OCI-LY3 (cell line): ENCODE measurements around the gene CHST11.
"Not testable (repeated sequence)": the region's sequence is repeated elsewhere in the genome, so short reads cannot be mapped to it uniquely, and the experiment has no call there.

Source experiments
- H2AFZ ChIP-seq: fragments of 200-600, 300-600 bp; shearing (Covaris generic); 2 replicates; pipeline ENCODE4 v1.6.0; 2014; ENCODE audit warnings: antibody characterized with exemption, low read depth, low read length
- H3K27ac ChIP-seq: fragments of 200-600, 300-600 bp; sonication (generic); 2 replicates; pipeline ENCODE4 v1.5.1; 2014; ENCODE audit warnings: mild to moderate bottlenecking, low read length, moderate library complexity, mixed read lengths
- H3K27me3 ChIP-seq: fragments of 200-600, 300-600 bp; sonication (generic); 2 replicates; pipeline ENCODE4 v1.6.1; 2014; ENCODE audit warnings: low read depth, low read length, mixed read lengths
- H3K36me3 ChIP-seq: fragments of 200-600, 300-600 bp; sonication (generic); replicated peaks from 2 replicates; pipeline ENCODE3; 2014; ENCODE audit warnings: low read depth, low read length, mixed read lengths
- H3K4me1 ChIP-seq: fragments of 300-600, 200-600 bp; sonication (generic); 2 replicates; pipeline ENCODE4 v1.6.1; 2014; ENCODE audit warnings: low read length, mixed read lengths
- H3K4me2 ChIP-seq: fragments of 200-600, 300-600 bp; sonication (generic); 2 replicates; pipeline ENCODE4 v1.6.1; 2014; ENCODE audit warnings: low read length, mixed read lengths
- H3K4me3 ChIP-seq: fragments of 300-600, 200-600 bp; sonication (generic); 2 replicates; pipeline ENCODE4 v1.5.1; 2014; ENCODE audit warnings: antibody characterized with exemption, mild to moderate bottlenecking, low read length, moderate library complexity
- H3K79me2 ChIP-seq: fragments of 300-600, 200-600 bp; shearing (Covaris generic); 2 replicates; pipeline ENCODE4 v1.6.1; 2014; ENCODE audit warnings: mild to moderate bottlenecking, low read length, mixed read lengths
- H3K9ac ChIP-seq: fragments of 300-600, 200-600 bp; shearing (Covaris generic); 2 replicates; pipeline ENCODE4 v1.6.0; 2014; ENCODE audit warnings: mild to moderate bottlenecking, low read length, moderate library complexity
- H3K9me3 ChIP-seq: fragments of 200-600, 300-600 bp; shearing (Covaris generic); 2 replicates; pipeline ENCODE4 v1.6.1; 2014; ENCODE audit warnings: low read length, mixed read lengths; ENCODE audit not compliant: insufficient read depth
- H4K20me1 ChIP-seq: fragments of 200-600, 300-600 bp; sonication (generic); 2 replicates; pipeline ENCODE4 v1.6.1; 2016; ENCODE audit warnings: low read length, mixed read lengths; ENCODE audit not compliant: insufficient read depth
- EZH2phosphoT487 ChIP-seq: fragments of 200-600 bp; shearing (Covaris generic); IDR thresholded peaks from 2 replicates; pipeline ENCODE4 v1.6.1; 2018; ENCODE audit warnings: antibody characterized with exemption, mixed run types, low read depth
- TF ChIP-seq, protein P1 (sequence below): fragments of 200-600, 300-600 bp; sonication (generic); IDR thresholded peaks from 2 replicates; pipeline ENCODE4 v1.5.1; 2014; ENCODE audit warnings: antibody characterized with exemption, low read length, low read depth

The CHST11 gene

DNA sequence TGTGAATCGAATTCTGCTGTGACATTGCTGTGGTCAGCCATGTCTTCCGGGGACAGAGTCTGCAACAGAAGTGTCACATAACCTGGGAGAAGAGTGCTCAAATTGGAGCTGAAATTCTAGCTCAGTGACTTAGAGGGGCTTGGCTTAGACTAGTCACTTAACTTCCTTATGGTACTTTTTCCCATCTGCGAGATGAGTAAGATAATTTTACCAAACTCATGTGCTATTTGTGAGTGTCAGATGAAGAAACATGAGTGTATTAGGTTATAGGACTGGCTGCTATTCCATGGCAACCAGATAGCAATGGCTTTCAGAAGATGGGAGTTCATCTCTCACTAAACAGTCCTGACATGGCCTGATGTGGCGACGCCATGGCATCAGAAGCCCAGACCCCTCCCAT, 104.1 kb downstream of the CHST11 start:
- Histone ChIP-seq H4K20me1 (no peaks in the 10 kb centered on the region), H3K4me2 (no peak overlapping the region), H3K36me3 (no peaks in the 10 kb centered on the region), H3K4me1 (0 out of 2 replicates have a peak, but pooled peaks cover 2% of the 10 kb centered on the region), H3K27me3 (no peaks in the 10 kb centered on the region), H3K4me3 (no peak overlapping the region), H3K9ac (no peak overlapping the region), H2AFZ (no peak overlapping the region), H3K27ac (no peak overlapping the region), H3K79me2 (no peaks in the 10 kb centered on the region), H3K9me3 (no peaks in the 10 kb centered on the region)
- TF ChIP-seq, protein P1, sequence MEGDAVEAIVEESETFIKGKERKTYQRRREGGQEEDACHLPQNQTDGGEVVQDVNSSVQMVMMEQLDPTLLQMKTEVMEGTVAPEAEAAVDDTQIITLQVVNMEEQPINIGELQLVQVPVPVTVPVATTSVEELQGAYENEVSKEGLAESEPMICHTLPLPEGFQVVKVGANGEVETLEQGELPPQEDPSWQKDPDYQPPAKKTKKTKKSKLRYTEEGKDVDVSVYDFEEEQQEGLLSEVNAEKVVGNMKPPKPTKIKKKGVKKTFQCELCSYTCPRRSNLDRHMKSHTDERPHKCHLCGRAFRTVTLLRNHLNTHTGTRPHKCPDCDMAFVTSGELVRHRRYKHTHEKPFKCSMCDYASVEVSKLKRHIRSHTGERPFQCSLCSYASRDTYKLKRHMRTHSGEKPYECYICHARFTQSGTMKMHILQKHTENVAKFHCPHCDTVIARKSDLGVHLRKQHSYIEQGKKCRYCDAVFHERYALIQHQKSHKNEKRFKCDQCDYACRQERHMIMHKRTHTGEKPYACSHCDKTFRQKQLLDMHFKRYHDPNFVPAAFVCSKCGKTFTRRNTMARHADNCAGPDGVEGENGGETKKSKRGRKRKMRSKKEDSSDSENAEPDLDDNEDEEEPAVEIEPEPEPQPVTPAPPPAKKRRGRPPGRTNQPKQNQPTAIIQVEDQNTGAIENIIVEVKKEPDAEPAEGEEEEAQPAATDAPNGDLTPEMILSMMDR, result no peak
- TF ChIP-seq EZH2phosphoT487, result no peak

DNA sequence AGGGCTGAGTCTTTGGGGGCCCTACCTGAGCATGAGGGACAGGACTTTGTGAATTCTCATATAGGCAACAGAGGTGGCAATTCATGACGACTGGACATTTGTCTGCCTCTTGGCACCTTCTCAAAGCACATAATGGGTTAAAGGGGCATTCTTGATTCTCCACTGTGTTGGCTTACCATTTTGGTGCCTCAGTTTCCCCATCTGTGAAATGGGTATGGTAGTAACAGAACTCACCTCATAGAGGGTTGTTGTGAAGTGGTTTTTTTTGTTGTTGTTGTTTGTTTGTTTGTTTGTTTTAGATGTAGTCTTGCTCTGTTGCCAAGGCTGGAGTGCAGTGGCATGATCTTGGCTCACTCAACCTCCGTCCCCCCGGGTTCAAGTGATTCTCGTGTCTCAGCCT, 106.0 kb downstream of the CHST11 start:
- Histone ChIP-seq H3K4me1 (0 out of 2 replicates have a peak, but pooled peaks cover 2% of the 10 kb centered on the region), H3K27me3 (no peaks in the 10 kb centered on the region), H3K9me3 (no peaks in the 10 kb centered on the region), H3K4me2 (no peak overlapping the region), H3K27ac (no peak overlapping the region), H2AFZ (no peak overlapping the region), H3K4me3 (no peak overlapping the region), H3K36me3 (no peaks in the 10 kb centered on the region), H4K20me1 (no peaks in the 10 kb centered on the region), H3K79me2 (no peaks in the 10 kb centered on the region), H3K9ac (no peak overlapping the region)
- TF ChIP-seq, protein P1, result no peak
- no peak for TF ChIP-seq EZH2phosphoT487

DNA sequence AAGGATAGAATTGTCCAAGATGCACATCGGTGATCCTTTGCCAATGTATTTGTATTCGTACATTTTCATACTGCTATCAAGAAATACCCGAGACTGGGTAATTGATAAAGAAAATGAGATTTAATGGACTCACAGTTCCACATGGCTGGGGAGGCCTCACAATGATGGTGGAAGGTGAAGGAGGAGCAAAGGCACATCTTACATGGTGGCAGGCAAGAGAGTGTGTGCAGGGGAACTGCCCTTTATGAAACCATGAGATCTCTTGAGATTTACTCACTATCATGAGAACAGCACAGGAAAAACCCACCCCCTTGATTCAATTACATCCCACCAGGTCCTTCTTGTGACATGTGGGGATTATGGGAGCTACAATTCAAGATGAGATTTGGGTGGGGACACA, 107.9 kb downstream of the CHST11 start:
- not testable (repeated sequence) for H3K79me2 ChIP-seq, H3K36me3 ChIP-seq, H4K20me1 ChIP-seq, H2AFZ ChIP-seq, H3K9me3 ChIP-seq, H3K4me2 ChIP-seq, H3K27ac ChIP-seq, H3K4me3 ChIP-seq, H3K9ac ChIP-seq
- Histone ChIP-seq H3K27me3 (peaks cover 12% of the 10 kb centered on the region; the same call in 1 of the 2 replicates), H3K4me1 (peaks cover 11% of the 10 kb centered on the region)

DNA sequence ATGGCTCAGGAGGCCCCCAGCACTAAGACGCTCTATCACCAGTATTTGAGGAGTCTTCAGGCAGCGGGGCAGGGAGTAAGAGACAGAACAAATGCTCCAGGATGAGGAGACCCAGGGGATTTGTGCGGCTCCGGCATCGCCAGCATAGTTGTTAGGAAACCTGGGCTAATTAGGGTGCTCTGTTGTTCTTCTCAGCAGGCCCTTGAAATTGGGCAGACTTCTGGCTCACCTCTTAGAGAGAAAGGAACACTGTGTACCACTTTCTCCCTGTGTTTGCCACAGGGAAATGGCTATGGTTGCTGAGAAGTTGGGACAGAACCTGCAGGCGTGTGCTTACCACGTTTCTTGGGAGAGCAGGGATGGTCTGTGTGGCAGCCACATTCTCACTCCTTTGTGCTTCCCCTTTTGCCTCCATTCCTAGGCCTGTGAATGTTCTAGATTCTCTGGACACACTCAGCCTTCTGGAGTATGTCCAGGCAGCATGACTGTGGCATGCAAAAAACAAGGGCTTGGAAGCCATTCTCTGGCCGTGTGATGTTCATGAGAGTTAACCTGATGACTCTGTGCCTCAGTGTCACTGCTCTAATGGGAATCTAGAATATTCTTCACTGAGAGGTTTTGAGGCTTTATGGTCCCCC, 109.0 kb downstream of the CHST11 start:
- Histone ChIP-seq H3K27ac (no peak overlapping the region), H3K4me2 (no peak overlapping the region), H3K4me1 (peaks cover 20% of the 10 kb centered on the region), H3K27me3 (peaks cover 12% of the 10 kb centered on the region), H3K36me3 (no peaks in the 10 kb centered on the region), H3K9me3 (no peaks in the 10 kb centered on the region), H3K4me3 (no peak overlapping the region), H4K20me1 (no peaks in the 10 kb centered on the region), H2AFZ (no peak overlapping the region), H3K9ac (no peak overlapping the region), H3K79me2 (no peaks in the 10 kb centered on the region)
- TF ChIP-seq, protein P1, result no peak
- TF ChIP-seq EZH2phosphoT487, result no peak
